Upper lobe of left lung (tissue), 4 donors: ENCODE measurements around the gene TREML2.

ENCODE experiments used
- CTCF ChIP-seq, 6 experiments: fragments of 450-650 bp in 4 of 6; fragments of 200-600 bp in 2 of 6; sonication (generic) in 2 of 6; IDR thresholded peaks; one replicate each; pipeline ENCODE4 v1.5.1; 2016 to 2019; ENCODE audit warnings: antibody characterized with exemption in 6 of 6
- EP300 ChIP-seq, 4 donors: sonication (generic); formaldehyde crosslinking; IDR thresholded peaks; one replicate each; pipeline ENCODE4 v1.5.1; 2017; ENCODE audit warnings: antibody characterized with exemption in 4 of 4, control low read depth in 2 of 4
- POLR2A ChIP-seq, 4 donors: fragments of 450-650 bp; IDR thresholded peaks; one replicate each; pipeline ENCODE4 v1.5.1; 2016 to 2017; ENCODE audit warnings: antibody characterized with exemption in 4 of 4, mild to moderate bottlenecking in 2 of 4

- no peak for TF ChIP-seq CTCF (IDR thresholded peaks at IDR 0.05)
- TF ChIP-seq POLR2A (IDR thresholded peaks at IDR 0.05) = no peak
- no peak for TF ChIP-seq EP300 (IDR thresholded peaks at IDR 0.05)
These were observed 47.1 kb upstream of the TREML2 start for GRCh38 chr6:41247882-41248705.
